GM18508 (cell line): ENCODE data around the gene GEMIN5.
"Not testable (repeated sequence)": the region's sequence is repeated elsewhere in the genome, so short reads cannot be mapped to it uniquely, and the experiment has no call there.

ENCODE experiments used
- ATAC-seq: cut with Tn5 transposase; IDR thresholded peaks from one replicate; pipeline ENCODE4 v1.9.1; 2021; ENCODE audit warnings: moderate number of reproducible peaks; ENCODE audit not compliant: insufficient read depth, unreplicated experiment

The GEMIN5 gene

GRCh38 chr5:154937718-154938466 is at the start of gene GEMIN5:
TSS of gene GEMIN5 (minus strand) at chr5:154938211. CDS start at chr5:154938133, 78 bp downstream.
- ATAC-seq: peak; percentile 59

GRCh38 chr5:154986151-154986550 is 48.1 kb upstream of the GEMIN5 start:
- ATAC-seq: no peak

- ATAC-seq: no peak
These were observed 47.0 kb upstream of the GEMIN5 start for GRCh38 chr5:154984946-154985516.

GRCh38 chr5:154978294-154978693 is 40.3 kb upstream of the GEMIN5 start:
- not testable (repeated sequence) for ATAC-seq

GRCh38 chr5:154977409-154977808 is 39.4 kb upstream of the GEMIN5 start:
- no peak for ATAC-seq

GRCh38 chr5:154976082-154976481 is 38.1 kb upstream of the GEMIN5 start:
- not testable (repeated sequence) for ATAC-seq

GRCh38 chr5:154972476-154973080 is 34.6 kb upstream of the GEMIN5 start:
- ATAC-seq: no peak

- ATAC-seq: no peak
These were observed 33.5 kb upstream of the GEMIN5 start for GRCh38 chr5:154971501-154971900.

- ATAC-seq: no peak
These were observed 32.7 kb upstream of the GEMIN5 start for GRCh38 chr5:154970759-154971158.

GRCh38 chr5:154968953-154969352 is 30.9 kb upstream of the GEMIN5 start:
- no peak for ATAC-seq

GRCh38 chr5:154967421-154968024 is 29.5 kb upstream of the GEMIN5 start:
- no peak for ATAC-seq

- no peak for ATAC-seq
These were observed 28.9 kb upstream of the GEMIN5 start for GRCh38 chr5:154966874-154967273.

- ATAC-seq: no peak
These were observed 28.2 kb upstream of the GEMIN5 start for GRCh38 chr5:154966081-154966841.

- peak; percentile 96 for ATAC-seq
These were observed 24.5 kb upstream of the GEMIN5 start for GRCh38 chr5:154962494-154962893.

GRCh38 chr5:154956712-154957111 is 18.7 kb upstream of the GEMIN5 start:
- ATAC-seq: no peak

GRCh38 chr5:154949781-154950180 is 11.8 kb upstream of the GEMIN5 start:
- ATAC-seq: no peak

- no peak for ATAC-seq
These were observed 10.3 kb upstream of the GEMIN5 start for GRCh38 chr5:154948313-154948712.

GRCh38 chr5:154947778-154948177 is 9.8 kb upstream of the GEMIN5 start:
- ATAC-seq: no peak

GRCh38 chr5:154945695-154946301 is 7.8 kb upstream of the GEMIN5 start:
- no peak for ATAC-seq

GRCh38 chr5:154944716-154945115 is 6.7 kb upstream of the GEMIN5 start:
- no peak for ATAC-seq
